HFF-Myc (cell line): ENCODE results near the gene WNT10A.
"Not testable (repeated sequence)": the region's sequence is repeated elsewhere in the genome, so short reads cannot be mapped to it uniquely, and the experiment has no call there.

Source experiments
- DNase-seq: peaks from one replicate; pipeline ENCODE4 v3.0.0-alpha.2; 2011; ENCODE audit warnings: low read depth; ENCODE audit errors: extremely low read depth
- H3K4me3 ChIP-seq: replicated peaks from 2 replicates; pipeline ENCODE4 v1.5.1; 2011; ENCODE audit warnings: low read depth, mild to moderate bottlenecking, control low read depth, low read length
- CTCF ChIP-seq: IDR thresholded peaks from 2 replicates; pipeline ENCODE4 v1.5.1; 2012; ENCODE audit warnings: mild to moderate bottlenecking, low read depth, low read length, control low read depth; ENCODE audit errors: missing control alignments

Gene WNT10A

GRCh38 chr2:218910741-218911140, 30.1 kb downstream of the WNT10A start:
- no peak for TF ChIP-seq CTCF
- no peak for DNase-seq
- no peak overlapping the region for H3K4me3 ChIP-seq

DNA sequence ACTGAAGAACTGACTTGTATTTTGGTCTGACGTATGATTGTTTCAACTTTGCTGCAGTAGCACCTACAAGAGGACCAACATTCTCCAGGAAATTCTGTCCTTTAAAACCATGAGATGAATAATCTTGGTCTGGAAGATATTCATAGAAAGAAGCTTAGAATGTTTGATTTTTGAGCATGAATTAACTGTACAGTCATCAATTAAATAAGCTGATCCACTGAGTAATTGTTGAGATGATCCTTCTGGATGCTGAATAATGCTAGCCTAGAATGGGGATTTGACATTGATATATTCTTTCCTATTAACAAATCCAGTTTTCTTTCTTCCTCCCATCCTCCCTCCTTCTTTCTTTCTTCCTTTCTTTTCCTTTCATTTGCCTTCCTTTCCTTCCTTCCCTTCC, 39.9 kb downstream of the WNT10A start:
- DNase-seq = no peak
- no peak for TF ChIP-seq CTCF
- H3K4me3 ChIP-seq = no peak overlapping the region

DNA sequence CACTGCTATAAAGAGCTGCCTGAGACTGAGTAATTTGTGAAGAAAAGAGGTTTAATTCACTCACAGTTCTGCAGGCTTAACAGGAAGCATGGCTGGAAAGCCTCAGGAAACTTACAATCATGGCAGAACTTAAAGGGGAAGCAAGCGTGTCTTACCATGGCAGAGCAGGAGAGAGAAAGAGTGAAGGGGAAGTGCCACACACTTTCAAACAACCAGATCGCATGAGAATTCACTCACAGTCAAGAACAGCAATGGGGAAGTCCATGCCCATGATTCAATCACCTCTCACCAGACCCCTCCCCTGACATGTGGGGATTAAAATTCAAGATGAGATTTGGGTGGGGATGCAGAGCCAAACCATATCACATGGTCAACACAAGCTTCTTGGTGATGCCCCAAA, 44.1 kb downstream of the WNT10A start:
- DNase-seq = no peak
- TF ChIP-seq CTCF = no peak

GRCh38 chr2:218925434-218925833, 44.8 kb downstream of the WNT10A start:
- H3K4me3 ChIP-seq = no peak overlapping the region
- DNase-seq = no peak
- TF ChIP-seq CTCF = no peak

More for the DNA sequence above, 44.1 kb downstream of the WNT10A start:
- H3K4me3 ChIP-seq = no peak overlapping the region

DNA sequence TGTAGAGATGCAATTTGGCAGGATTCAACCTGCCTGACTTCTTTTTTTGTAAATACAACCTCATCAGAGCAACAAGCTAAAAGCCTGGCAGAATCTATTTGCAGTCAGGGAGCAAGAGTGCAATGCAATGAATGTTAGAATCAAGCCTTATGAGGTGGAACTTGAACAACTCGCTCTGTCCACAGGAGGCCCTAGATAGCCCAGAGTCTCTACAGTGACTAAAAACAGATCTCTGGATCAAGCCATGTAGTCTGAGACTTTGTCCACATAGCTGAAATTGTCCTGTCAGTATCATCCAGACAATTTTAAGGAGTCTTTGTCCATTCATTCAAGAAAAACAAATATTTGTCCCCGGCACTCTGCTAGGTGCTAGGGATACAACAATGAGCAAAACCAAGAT, 46.8 kb downstream of the WNT10A start:
- no peak for DNase-seq

DNA sequence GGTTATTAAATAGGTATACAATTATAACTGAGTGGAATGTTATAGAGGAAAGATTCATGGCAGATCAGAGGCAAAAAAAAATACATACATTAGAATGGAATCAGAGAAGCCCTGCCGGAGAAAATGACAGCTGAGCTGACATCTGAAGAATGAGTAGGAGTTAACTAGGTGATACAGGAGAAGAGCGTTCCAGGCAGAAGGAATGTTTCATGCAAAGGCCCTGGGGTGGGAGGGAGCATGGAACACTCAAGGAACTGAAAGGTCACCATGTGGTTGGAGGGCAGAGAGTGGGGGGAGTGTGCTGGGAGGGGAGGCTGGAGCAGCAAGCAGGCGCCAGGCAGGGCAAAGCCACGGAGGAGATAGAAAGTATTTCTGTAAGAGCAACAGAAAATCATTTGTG, 47.2 kb downstream of the WNT10A start:
- no peak overlapping the region for H3K4me3 ChIP-seq
- no peak for TF ChIP-seq CTCF
- DNase-seq = no peak

More for the DNA sequence above, 46.8 kb downstream of the WNT10A start:
- no peak overlapping the region for H3K4me3 ChIP-seq
- no peak for TF ChIP-seq CTCF

- not testable (repeated sequence) for H3K4me3 ChIP-seq, DNase-seq
Measured at GRCh38 chr2:218930488-218930887, 49.8 kb downstream of the WNT10A start.

DNA sequence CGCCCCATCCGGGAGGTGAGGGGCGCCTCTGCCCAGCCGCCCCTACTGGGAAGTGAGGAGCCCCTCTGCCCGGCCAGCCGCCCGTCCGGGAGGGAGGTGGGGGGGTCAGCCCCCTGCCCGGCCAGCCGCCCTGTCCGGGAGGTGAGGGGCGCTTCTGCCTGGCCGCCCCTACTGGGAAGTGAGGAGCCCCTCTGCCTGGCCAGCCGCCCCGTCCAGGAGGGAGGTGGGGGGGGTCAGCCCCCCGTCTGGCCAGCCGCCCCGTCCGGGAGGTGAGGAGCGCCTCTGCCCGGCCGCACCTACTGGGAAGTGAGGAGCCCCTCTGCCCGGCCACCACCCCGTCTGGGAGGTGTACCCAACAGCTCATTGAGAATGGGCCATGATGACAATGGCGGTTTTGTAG, 51.1 kb downstream of the WNT10A start:
- DNase-seq, H3K4me3 ChIP-seq: not testable (repeated sequence)
